Raji (cell line): Measurements from ENCODE around the gene ATG7.

Source experiments
- POLR2A ChIP-seq: IDR thresholded peaks from 2 replicates; pipeline ENCODE4 v1.6.1; 2011; ENCODE audit warnings: low read depth, low read length, control low read depth; ENCODE audit not compliant: insufficient read depth

The ATG7 gene

GRCh38 chr3:11271986-11272904, at the start of gene ATG7:
Gene ATG7, plus strand, starts transcription at chr3:11272397. Its CDS starts 26,299 bp downstream, at chr3:11298696.
- peak; percentile 88 for TF ChIP-seq POLR2A

GRCh38 chr3:11224010-11224409, 48.2 kb upstream of the ATG7 start:
- TF ChIP-seq POLR2A = no peak

GRCh38 chr3:11224870-11225229, 47.3 kb upstream of the ATG7 start:
- no peak for TF ChIP-seq POLR2A

GRCh38 chr3:11226042-11226370, 46.2 kb upstream of the ATG7 start:
- TF ChIP-seq POLR2A = no peak

GRCh38 chr3:11228041-11228440, 44.2 kb upstream of the ATG7 start:
- no peak for TF ChIP-seq POLR2A

GRCh38 chr3:11230125-11230524, 42.1 kb upstream of the ATG7 start:
- no peak for TF ChIP-seq POLR2A

GRCh38 chr3:11230832-11231231, 41.4 kb upstream of the ATG7 start:
- no peak for TF ChIP-seq POLR2A

- TF ChIP-seq POLR2A = no peak
Measured at GRCh38 chr3:11235385-11235784, 36.8 kb upstream of the ATG7 start.

- no peak for TF ChIP-seq POLR2A
Measured at GRCh38 chr3:11236588-11237461, 35.4 kb upstream of the ATG7 start.

GRCh38 chr3:11238060-11238459, 34.1 kb upstream of the ATG7 start:
- TF ChIP-seq POLR2A = no peak

- TF ChIP-seq POLR2A = no peak
Measured at GRCh38 chr3:11238880-11239279, 33.3 kb upstream of the ATG7 start.

GRCh38 chr3:11239796-11240195, 32.4 kb upstream of the ATG7 start:
- no peak for TF ChIP-seq POLR2A

GRCh38 chr3:11240496-11240895, 31.7 kb upstream of the ATG7 start:
- no peak for TF ChIP-seq POLR2A

- TF ChIP-seq POLR2A = no peak
Measured at GRCh38 chr3:11244121-11244677, 28.0 kb upstream of the ATG7 start.

GRCh38 chr3:11245276-11245675, 26.9 kb upstream of the ATG7 start:
- TF ChIP-seq POLR2A = no peak
